GM15510 (cell line): ENCODE results near the gene SORCS1.

ENCODE experiments used
- POLR2A ChIP-seq: IDR thresholded peaks from 3 replicates; pipeline ENCODE4 v1.6.1; 2011; ENCODE audit warnings: borderline replicate concordance; ENCODE audit not compliant: insufficient read length; ENCODE audit errors: extremely low read depth

Gene SORCS1

GRCh38 chr10:107032700-107033401 lies 131.7 kb downstream of the SORCS1 start:
- TF ChIP-seq POLR2A: no peak

GRCh38 chr10:107031931-107032699 lies 132.4 kb downstream of the SORCS1 start:
- no peak for TF ChIP-seq POLR2A

GRCh38 chr10:107028236-107028635 lies 136.3 kb downstream of the SORCS1 start:
- no peak for TF ChIP-seq POLR2A

GRCh38 chr10:107025676-107026075 lies 138.8 kb downstream of the SORCS1 start:
- TF ChIP-seq POLR2A: no peak

- no peak for TF ChIP-seq POLR2A
Measured at GRCh38 chr10:107022600-107023354, 141.7 kb downstream of the SORCS1 start.

DNA sequence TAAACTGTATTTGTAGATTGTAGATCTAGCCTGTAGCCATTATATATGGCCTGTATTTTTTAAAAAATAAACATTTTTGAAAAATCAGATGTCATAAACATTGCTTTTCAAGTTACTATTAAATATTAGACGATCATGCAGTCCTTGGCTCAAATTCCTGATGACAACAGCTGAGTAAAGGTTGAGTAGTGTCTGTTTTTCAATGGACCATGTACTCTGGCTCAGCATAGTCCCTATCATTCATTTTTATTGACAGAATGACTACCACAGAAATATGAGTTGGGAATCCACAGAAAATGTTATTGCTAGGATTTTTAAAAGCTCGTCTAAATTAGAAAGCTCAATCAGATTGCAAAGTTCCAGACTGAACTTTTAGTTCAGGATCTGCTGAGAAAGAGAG lies 145.4 kb downstream of the SORCS1 start:
- no peak for TF ChIP-seq POLR2A

GRCh38 chr10:107013258-107014006 lies 151.1 kb downstream of the SORCS1 start:
- TF ChIP-seq POLR2A: no peak

GRCh38 chr10:107011992-107012391 lies 152.5 kb downstream of the SORCS1 start:
- TF ChIP-seq POLR2A: no peak

DNA sequence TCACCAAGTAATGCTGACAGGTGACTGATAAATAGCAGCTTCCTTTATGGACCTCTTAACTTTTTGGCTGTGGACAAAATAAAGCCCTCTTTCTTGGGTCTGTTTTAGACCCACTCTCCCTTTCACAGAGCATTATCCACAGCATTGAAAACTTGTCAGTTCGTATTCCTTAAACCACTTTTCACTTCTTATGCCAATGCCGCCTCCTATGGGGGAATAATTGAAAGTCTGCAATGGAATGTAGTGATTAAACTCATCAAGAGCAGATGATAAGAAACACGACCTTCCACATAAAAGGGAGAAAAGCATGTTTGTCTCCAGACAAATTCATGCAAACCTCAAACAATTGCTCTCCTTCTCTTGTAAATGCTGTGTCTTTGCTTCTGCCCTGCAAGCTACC lies 153.4 kb downstream of the SORCS1 start:
- TF ChIP-seq POLR2A: no peak

- no peak for TF ChIP-seq POLR2A
Measured at GRCh38 chr10:107010531-107010930, 154.0 kb downstream of the SORCS1 start.

GRCh38 chr10:107004362-107004761 lies 160.1 kb downstream of the SORCS1 start:
- TF ChIP-seq POLR2A: no peak

GRCh38 chr10:107002068-107002467 lies 162.4 kb downstream of the SORCS1 start:
- no peak for TF ChIP-seq POLR2A

DNA sequence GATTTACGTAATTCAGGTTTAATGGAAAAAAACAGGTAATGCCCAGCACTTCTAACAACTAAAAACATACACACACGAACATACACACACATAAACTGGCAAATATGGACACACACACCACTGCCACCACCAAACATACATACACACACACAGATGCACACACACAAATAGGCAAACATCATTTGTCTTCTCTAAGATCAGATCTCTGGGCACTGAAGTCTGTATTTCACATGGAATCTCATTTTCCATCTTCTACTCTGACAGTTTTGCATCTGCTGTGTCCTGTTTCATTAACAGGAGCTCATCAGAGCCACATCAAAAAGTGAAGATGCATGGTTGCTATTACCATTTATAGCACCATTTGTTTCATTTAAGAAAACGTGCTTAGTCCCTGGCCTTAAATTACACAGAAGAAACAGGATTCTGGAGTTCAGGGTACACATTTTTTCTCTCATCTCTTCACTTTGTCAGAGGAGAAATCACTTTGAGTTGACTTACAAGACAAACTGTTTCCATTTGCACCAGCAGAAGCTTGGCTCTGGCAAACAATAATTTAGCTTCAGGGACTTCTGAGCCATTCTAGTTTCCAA lies 165.3 kb downstream of the SORCS1 start:
- no peak for TF ChIP-seq POLR2A

- no peak for TF ChIP-seq POLR2A
Measured at GRCh38 chr10:106997721-106998120, 166.8 kb downstream of the SORCS1 start.
